ENCODE results near the gene PNPO.
A peak's percentile ranks its signal among the peaks of the same experiment; 100 is the strongest.

The PNPO gene

DNA sequence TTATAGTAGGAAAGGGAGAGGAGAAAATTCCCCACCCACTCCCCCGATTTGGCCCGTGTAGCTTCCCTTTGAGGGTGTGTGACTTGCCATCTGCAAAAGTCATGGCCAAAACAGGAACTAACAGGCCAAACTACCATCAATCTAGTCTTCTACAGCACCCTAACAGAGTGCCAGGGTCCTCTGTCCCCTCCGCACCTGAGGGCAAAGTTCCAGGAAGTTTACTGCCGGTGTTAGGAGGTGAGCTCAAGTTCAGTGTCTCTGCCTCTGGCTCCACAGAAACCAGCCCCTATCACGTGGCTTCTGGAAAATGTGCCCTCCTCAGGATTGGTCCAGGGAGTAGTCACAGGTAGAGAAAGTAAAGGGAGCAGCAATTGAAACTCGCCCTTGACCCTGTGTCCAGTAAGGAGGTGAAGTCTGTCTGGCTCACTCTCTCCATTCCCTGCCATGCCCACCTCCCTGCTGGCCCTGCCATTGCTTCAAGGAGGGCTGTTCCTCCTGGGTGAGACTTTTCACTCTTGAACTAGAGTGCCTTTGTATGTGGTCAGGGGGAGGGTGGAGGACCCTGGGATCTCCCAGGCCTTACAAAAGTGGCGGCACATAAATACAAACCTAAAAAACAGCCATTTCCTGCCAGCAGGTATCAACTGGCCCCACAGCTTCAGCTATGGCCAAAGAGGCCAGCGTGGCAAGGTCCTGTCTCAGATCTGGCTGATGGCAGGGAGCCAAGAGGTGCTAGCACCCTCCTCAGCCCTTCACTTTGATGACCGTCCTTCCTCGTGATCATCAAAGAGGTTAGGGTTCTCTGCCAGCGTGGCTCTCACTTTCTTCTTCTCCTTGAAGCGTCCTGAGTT lies 11.0 kb downstream of the PNPO start:
- DNase-seq, result no peak

GRCh38 chr17:47953909-47954308 lies 12.5 kb downstream of the PNPO start:
- no peak for DNase-seq

- no peak for DNase-seq
Observed at GRCh38 chr17:47955497-47956461, 14.4 kb downstream of the PNPO start.

DNA sequence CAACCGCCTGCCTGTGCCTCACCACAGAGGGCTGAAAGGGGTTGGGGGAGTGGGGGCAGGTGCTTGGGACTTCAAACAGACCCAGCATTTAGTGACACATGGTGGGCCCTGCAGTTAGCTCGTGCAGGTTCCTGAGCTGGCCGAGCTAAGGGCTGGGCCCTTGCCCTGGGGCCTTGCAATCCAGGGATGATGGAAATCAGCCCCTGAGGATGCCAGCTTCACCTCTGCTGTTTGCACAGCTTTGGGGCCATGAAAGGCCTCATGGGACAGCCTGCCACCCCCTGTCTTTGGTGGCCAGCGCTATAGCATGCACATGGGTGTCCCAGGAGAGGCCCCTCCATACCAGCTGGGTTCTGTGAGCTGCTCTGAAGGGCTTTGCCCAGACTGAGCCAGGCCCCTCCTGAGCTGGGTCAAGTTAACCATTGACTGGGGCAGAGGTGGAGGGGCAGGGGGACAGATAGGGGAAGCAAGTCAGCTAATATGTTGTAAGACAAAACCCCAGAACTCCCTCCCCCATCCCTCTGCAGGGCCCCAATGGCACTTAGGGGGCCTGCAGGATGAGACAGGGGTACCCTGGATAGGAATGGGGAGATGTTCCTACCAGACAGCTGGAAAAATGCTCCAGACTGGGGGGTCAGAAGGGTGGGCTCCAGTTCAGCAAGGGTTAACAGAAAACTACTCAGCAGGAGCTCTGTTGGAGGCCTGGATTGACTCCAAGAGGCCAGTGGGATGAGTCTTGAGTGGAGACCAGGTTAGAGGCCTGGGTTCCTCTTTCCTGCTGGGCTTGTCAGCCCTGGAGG lies 15.6 kb downstream of the PNPO start:
- DNase-seq, result no peak

GRCh38 chr17:47957591-47958490 lies 16.5 kb downstream of the PNPO start, which contains the start of gene PRR15L:
PRR15L (minus strand) TSS chr17:47957883; CDS start chr17:47953234, 4,649 bp downstream.
- no peak for DNase-seq

GRCh38 chr17:47959825-47960655 lies 18.7 kb downstream of the PNPO start:
- DNase-seq, result no peak

- DNase-seq, result no peak
Observed at GRCh38 chr17:47961406-47961805, 20.0 kb downstream of the PNPO start.

DNA sequence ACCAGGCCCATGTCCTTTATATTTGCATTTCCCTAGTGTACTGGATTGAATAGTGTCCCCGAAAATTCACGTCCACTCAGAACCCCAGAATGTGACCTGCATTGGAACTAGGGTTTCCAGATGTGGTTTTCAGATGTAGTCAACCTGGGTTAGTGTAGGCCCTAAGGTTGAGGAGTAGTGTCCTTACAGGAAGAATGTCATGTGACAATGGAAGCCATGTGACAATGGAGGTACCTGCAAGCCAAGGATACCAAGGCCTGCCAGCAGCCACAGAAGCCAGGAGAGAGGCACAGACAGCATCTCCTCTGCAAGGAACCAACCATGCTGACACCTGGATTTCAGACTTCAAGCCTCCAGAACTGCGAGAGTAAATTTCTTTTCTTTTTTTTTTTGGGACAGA lies 21.5 kb downstream of the PNPO start:
- no peak for DNase-seq

- DNase-seq, result no peak
Observed at GRCh38 chr17:47964856-47965255, 23.5 kb downstream of the PNPO start.

DNA sequence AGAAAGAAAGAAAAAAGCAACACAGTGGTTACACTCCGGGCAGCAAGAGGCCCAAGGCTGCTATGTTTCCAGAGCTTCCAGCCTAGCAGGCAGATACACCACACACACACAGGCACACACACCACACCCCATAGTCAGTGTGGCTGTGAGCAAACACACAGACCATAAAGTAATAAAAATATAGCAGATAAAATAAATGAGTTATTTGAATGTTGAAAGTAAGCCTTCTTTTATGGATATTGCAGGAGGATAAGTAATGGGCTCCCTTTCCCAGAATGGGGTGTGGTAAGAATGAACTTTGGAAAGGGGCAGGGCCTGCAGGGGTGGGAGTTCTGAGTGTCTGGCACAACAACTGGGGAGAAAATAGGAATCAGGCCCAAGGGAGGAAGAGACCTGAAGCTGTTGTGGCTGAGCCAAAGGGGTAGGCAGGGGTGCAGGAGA lies 24.7 kb downstream of the PNPO start:
- DNase-seq, result no peak

GRCh38 chr17:47967607-47968252 lies 26.4 kb downstream of the PNPO start:
- DNase-seq, result no peak

DNA sequence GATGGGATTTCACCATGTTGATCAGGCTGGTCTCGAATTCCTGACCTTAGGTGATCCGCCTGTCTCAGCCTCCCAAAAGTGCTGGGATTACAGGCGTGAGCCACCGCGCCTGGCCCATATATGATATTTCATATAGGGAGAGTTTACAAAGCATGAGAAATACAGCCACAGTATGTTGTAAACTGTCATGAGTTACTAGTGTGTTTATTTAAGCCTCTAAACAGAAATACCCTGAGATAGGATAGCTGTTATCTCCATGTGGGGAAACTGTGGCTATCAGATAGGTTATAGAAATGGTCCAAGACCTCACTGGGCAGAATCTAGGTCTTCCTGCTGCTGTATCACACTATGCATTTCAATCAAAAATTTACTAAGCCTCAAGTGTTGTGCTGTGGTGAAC lies 27.5 kb downstream of the PNPO start:
- DNase-seq, result no peak

DNA sequence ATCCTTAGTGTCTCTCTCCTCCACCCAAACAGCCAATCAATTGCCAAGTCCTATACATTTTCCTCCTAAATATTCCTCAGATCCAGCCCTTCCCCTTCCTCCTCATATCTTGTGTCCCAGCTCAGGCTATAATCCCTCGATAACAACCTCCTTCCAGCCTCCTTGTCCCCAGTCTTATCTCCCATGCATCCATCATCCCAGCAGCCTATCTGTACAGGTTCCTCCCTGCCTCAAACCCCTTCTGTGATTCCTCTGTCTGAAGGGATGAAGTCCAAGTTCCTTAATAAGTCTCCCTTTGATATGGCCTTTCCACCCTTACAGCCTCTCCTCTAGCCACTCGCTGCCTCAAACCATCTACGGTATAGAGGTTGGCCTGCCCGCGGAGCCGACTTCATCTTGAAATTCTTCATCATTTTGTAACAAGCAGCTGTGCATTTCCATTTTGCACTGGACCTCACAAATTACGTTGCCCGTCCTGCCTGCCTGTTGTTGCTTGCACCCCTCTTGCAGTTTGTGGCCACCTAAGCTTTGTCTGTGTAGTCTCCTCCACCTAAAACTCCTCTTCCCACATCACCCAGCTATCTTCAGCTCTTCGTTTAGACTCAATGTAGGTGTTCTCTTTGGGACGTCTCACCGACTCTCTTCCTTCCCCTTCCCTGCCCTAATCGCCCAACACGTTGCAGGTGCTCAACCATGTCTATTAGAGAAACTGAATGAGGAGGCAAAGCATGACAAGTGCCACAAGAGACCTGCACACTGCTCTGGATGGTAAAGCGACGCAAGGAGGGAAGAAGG lies 28.8 kb downstream of the PNPO start:
- DNase-seq, result no peak

DNA sequence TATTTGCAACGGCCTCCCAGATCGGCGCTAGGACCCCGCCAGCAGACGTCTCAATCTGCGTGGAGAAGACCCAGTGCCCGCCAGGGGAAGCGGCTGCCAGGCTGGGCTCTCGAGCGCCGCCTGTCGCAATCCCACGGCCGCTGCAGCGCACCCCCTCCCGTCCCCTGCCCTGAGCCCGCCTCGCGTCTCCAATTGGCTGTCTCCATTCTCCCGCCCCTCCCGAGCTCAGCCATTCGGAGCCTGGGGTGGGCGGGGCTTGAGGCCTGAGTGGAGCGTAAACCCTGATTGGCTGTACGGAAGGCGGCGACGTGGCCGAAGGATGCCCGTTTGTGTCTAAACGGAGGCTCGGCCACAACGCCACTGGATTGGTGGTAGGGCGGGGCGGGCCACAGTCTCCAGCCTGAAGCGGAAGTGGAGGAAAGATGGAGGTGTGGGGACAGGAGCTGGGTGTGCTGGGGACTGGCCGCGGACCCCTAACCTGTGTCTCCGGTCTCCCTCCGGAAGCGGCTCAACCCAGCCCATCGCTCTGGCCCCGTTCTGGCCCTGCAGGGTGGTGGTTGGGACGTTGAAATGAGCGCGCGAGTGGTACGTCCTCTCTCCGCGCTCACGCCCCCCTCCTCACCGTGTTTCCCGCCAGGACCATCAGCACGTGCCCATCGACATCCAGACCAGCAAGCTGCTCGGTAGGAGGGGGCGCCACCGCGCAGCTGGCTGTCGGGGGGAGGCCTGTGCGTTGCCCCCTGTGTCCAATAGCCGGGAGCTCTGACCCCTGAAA lies 29.5 kb downstream of the PNPO start, which contains the start of gene CDK5RAP3:
Gene CDK5RAP3 (plus strand): TSS at position 389 of the 775 bp plus-strand sequence. CDS start 34 bp downstream, at position 423.
- peak; percentile 99 to 100 for DNase-seq

DNA sequence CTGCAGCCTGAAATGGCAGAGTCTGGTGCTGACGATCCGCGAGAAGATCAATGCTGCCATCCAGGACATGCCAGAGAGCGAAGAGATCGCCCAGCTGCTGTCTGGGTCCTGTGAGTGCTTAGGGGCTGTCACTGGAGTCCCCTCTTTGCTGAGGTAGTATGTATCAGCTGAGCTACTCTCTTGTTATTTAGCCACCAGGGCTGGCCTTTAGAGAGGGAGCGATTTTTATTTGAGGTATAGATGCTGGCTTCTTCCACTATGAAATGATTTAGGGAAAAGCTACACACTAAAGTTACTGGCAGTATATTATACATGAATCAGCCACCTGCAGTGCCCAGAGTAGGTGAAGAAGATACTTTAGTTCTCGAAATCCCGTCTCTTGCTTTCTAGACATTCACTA lies 32.2 kb downstream of the PNPO start:
- no peak for DNase-seq

- DNase-seq, result no peak
Observed at GRCh38 chr17:47975189-47975822, 33.9 kb downstream of the PNPO start.

GRCh38 chr17:47975823-47976205 lies 34.4 kb downstream of the PNPO start:
- DNase-seq, result no peak

GRCh38 chr17:47978324-47978723 lies 37.0 kb downstream of the PNPO start:
- peak; percentile 9 to 27 for DNase-seq

Measured in hippocampal formation (tissue), 2 donors.